Measurements from ENCODE around the gene UQCC3.

Gene UQCC3

DNA sequence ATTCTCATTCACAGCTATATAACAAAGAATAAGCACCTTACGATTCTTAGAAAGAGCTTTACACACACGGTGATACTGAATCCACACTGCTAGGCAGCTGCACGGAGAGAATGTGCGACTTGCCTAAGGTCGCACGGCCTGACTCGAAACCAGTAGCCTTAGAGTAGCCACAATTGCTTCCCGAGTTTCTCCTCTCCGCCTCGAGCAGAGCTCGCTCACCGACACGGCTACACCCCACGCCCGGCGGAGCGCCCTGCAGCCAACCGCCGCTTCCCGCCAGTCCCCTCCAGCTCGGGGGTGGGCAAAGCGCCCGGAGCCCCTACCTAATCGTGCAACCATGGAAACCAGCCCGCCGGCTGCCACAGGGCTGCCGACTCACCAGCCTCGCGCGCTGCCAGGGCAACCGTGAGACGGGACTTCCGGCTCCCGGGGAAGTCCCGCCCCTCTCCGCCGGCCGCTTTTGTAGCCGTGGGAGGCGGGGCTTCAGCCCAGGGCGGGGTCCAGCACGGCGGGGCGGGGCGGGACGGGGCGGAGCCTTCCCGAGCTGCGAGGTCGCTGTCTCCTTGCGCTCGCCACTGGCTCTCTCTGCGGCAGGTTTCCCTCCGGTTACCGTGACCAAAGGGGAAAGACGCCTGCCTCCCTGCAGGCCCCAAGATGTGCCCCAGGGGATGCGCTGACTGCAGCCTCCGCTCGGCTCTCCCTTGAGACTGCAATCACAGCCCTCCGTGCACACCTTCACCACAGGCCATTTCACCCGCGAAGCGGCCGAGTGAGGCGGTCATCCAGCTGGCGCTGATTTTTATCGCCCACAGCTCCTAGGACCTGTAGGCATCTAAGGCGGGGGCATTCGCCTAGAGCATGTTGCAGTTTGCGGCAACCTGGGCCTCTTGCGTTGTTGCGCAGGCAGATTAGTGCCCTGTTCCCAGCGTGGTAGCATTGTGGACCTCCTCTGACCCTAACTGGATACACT, 34.7 kb downstream of the UQCC3 start:
- DNase-seq = peak; percentile 93

DNA sequence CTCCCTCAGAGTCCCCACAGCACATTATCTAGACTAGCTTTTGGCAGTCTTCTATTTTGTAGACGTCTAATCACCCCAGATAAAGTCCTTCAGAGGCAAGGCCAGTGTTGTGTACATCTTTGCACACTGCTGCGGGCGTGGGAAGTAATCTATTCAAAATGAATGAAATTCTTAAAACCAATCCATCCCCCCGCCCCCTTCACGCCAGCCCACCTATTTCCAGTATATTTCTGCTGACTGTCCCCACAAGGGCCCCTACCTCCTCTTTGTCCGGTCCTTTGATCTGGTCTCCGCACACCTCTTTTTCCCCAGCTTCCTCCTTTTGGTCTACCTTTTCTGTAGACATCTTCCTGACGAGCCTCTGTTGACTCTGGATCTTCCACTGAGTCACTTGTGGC, 35.4 kb downstream of the UQCC3 start:
- DNase-seq = no peak

DNA sequence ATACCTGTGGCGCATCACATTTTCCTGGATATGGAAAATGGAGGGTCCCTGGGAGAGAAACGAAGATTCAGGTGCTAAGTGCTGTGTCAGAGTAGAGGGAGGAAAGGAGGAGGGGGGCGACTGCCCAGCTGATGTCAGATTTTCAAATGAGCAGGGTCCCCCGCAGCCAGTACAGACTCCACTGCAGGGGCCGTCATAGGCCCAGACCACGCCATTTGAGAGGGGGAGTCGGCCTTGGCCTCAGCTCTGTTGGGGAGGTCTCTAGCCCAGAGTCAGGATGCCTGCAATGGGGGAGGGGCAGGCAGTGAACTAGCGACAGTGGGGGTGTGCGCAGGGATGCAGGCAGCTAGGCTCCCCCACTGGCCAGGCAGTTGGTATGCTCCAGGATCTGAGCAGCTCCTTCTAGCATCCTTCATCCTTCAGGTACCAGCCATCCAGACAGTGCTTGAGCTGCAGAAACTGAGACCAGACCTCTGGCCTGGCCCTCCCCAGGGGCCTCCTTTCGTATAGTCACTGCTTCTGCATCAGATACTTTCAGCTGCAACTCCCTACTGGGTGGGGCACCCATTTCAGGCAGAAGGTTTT, 35.9 kb downstream of the UQCC3 start, which contains the start of the genes BSCL2 and GNG3:
BSCL2 (minus strand) TSS at position 148 of the 585 bp plus-strand sequence. CDS start 229 bp downstream, outside the sequence.
GNG3 (plus strand) TSS at position 400 of the 585 bp plus-strand sequence. CDS start 620 bp downstream, outside the sequence.
- DNase-seq = peak; percentile 19

DNA sequence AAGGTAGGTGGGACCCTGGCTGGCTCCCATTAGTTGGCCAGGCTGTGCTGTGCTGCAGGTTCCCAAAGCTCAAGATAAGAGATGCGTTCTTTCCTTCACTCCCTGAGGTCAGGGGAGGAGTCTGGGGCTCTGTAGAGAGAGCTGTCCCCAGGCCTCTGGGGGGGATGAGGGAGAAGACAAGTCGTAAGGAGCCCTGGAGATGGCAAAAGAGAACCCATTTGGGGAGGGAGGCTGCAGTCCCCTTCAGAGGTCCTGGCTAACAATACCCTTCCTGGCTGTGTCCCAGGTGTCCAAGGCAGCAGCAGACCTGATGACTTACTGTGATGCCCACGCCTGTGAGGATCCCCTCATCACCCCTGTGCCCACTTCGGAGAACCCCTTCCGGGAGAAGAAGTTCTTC, 36.9 kb downstream of the UQCC3 start:
- no peak for DNase-seq

DNA sequence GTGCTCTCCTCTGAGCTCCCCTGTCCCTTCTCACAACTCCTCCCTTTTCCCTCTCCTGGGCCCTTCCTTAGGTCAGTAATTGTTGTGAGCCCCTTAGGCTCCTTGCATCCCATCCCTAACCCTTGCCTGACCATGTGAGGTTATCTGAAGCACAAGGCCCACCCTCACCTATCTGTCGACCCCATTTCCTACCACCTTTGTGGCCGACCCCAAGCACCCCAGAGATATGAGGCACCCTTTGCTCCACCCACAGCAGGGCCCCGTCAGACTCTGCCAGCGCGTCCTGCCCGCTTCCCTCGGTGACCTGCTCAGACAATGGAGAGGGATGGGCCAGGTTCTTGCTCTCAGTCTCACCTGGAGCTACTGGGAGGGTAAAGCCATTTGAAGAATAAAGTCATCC, 37.3 kb downstream of the UQCC3 start:
- DNase-seq = peak; percentile 36

DNA sequence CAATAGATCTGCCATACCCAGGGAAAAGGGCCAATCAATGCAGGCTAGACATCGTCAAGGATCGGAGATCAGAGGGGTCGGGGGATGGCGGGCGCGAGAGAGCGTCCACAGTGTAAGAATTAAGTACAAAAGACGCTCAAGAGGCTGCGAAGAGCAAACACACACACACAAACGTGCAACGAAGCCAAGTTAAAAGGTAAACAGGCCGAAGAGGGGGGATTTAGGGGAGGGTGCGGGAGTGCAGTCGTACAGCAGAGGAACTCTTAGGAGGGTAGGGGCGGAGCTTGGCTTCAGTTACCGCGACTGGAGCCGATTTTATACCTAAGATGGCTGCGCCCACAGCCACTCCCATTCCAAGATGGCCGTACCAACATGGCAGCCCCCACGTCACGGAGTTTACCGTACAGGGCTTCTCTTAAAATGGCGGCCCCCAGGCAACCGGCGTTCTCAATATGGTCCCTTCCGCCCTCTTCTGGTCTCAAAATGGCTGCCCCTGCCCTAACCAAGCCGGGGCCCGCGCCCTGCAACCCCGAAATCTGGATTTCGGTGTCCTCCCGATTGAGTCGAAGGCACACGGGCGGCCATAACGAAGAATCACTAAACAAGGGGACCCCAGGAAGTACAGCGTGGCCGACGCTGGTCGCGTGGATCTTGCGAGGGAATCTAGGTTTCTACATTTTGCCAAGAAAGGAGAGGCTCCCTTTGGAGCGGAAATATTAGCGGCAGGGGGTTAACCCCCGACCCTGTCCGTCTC, 38.0 kb downstream of the UQCC3 start:
- peak; percentile 97 for DNase-seq

DNA sequence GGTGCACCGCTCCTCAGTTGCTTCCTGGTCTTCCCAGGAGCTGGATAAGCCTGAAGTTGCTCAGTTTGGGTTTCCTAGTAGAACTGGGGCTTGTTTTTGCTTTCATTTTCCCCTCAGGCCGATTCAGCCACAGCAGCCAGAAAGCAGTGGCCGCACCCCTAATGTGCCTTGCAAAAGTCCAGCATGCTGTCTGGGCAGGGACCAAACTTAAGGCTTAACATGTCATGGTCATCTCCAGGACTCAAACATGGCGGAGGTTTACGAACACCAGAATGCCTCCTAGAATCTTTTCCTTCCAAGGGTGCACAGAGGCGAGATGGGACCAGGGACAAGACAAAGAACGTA, 38.5 kb downstream of the UQCC3 start:
- DNase-seq = no peak

DNA sequence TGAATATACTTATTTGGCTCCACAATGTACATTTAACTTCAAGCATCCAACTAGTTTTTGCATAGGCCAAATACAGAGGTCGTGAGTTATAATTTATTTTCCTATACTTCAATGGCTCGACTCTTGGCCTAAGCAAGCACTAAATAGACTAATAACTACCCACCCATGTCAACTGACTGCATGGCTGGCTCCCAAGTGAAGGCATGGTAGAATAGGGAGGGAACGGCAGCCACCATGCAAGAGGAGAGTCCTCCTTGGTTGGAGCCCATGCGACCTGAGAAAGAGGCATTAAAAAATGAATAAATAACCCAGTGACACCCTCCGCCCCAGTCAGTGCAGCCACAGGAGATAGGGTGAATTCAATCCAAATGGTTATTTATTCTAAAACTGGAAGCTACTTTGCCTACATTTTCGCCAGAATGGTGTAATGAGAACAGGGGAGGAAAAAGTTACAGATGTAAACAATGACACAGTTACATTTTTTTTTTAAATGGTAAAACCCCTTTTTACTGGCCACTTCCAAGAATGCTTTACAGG, 40.9 kb downstream of the UQCC3 start:
- DNase-seq = no peak

DNA sequence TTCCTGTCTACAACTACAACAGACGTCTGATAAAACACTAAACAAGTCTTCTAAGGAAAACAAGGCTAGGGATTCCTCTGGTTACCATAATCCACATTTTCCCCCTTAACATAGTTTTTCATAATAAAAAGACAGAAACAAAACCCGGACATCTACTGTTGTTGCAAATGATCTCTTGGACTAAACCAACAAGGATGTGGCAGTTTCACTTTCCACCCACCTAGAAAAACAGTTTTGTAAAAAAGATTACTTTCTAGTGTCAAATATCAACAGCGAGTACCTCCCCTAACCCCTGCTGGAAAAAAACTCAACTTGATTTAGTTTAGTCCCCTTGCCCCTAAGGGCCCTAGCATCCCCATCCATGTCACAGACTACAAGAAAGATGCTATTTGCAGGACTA, 41.4 kb downstream of the UQCC3 start:
- DNase-seq = no peak

DNA sequence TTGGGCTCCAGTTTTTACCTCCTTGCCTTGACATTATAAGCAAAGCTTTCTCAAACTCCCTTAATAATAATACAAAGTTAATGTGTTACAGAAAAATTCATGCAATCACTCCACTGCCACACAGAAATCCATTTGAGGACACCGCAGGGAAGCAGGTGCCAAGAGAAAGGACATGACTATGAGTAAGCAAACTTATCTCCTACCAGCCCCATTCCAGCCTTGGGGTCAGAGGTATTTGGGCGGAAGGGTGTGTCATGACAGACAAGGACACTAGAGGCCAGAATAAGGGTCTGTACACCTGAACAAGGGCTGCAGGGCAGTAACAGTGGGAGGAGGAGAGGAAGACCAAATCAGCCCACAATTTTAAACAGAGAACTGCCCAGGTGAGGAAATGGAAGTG, 41.9 kb downstream of the UQCC3 start:
- DNase-seq = no peak

DNA sequence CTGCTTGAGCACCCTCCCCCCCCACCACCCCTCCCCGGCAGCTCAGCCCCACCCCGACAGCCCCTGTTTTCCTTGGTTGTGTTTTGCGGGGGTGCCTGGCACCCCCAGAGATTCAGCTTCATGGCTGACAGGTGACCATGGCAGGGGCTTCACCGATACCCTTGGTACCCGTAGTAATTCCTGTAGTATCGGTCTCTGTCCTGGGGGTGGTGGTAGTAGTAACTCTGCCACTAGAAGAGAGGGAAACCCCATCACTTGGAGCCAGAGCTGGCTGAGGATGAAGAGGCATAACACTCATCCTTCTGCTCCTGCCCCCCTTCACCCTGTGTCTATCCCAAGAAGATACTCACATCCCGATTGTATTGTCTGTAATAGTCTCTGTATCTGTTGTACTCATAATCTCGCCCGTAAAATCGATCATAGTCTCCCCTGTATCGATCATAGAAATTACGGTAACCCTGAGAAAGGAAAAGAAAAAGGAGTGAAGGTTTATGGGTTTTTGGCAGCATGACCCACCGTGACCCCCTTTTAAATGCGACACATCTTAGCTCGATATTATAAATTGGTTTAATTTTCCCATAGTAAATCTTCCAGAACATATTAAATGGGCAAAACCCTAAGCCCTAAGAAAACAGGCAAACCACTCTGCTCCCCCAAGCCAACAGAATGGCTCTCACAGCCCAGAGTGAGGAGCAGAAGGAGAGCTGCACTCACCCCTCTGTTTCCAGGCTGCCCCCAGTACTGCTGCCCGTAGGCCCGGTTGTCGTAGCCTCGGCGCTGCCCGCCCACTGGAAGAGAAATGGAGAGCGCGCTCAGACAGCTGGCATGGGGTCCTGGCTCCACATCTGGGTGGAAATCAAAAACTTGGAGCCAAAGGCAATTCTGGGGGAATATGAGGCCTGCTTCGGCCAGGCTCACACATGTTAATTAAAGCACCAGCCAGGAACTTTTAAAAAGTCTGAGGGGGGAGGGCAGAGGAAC, 44.0 kb downstream of the UQCC3 start:
- DNase-seq = no peak

DNA sequence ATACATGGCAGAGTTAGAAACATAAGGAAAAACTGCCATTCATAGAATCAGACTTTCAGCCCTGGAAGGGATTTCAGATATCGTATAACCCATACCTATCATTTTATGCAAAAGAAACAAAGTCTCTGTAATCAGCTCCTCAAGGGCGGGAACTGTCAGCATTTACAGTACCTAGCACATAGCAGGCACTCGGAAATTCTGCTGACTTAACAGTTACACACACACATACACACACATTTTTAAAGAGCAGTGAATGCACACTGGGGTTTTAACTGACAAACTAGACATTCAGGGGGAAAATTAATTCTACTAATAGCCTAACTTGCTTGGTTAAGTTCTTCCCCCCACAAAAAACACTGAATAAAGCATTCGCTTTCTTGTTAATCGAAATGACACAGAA, 44.7 kb downstream of the UQCC3 start:
- DNase-seq = no peak

DNA sequence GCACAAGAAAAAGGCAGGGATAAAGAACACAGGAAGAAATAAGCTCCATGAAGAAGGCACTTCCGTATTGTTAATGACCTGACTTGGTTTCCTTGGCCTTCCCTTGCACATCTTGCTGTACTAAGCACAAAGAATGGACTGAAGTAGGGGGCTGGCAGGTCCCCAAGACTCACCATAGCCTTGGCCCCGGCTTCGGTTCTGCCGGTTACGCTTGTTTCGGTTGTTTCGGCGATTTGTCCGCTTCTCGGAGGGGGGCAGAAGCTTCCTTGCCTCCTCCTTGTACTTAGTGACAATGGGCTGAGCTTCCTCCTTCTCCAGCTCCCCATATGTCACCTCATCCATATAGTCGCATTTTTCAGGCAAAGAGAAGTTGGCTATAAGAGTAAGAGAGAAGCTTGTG, 45.3 kb downstream of the UQCC3 start:
- no peak for DNase-seq

DNA sequence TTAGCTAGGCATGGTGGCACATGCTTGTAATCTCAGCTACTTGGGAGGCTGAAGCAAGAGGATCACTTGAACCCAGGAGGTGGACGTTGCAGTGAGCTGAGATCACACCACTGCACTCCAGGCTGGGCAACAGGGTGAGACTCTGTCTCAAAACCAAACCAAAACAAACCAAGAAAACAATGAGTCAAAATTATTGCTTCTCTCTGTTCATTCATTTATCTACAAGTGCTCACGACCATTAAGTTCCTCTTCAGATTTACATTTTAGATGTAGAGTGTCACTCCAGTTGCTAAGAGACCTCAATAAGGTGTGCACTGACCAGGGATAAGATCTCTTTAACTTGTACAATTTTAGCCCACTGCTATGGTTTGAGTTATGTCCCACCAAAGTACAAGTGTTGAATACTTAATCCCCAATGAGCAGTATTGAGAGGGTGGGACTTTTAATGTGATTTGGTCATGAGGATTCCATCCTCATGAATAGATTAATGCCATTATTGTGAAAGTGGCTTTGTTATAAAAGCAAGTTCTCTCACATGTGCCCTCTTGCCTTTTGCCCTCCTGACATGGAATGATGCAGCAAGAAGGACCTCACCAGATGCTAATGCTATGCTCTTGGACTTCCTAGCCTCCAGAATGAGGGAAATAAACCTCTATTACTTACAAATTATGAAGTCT, 48.0 kb downstream of the UQCC3 start:
- DNase-seq = no peak

DNA sequence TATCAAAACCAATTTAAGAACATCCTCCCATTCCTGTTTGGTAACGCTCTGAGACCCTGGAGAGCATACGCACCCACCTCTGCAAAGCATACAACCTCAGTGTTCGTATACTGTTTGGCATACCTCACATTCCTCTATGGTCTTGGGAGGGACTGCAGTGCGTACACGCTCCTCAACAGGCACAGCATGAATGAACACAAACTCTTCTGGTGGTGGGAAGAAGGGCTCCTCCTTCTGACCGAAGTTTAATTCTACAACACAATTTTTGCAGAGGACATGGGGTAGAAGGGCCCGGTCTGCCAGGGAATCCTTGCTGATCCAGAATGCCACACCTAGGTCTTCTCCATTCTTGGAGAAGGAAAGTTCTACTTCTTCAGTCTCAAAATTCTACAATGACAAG, 50.5 kb downstream of the UQCC3 start:
- no peak for DNase-seq
